GM19043 (cell line): ENCODE data around the gene TEX26.
A peak's percentile ranks its signal among the peaks of the same experiment; 100 is the strongest.

ENCODE experiments used
- ATAC-seq: cut with Tn5 transposase; IDR thresholded peaks from one replicate; pipeline ENCODE4 v1.9.1; 2021; ENCODE audit warnings: low read depth; ENCODE audit not compliant: unreplicated experiment

TEX26 gene

DNA sequence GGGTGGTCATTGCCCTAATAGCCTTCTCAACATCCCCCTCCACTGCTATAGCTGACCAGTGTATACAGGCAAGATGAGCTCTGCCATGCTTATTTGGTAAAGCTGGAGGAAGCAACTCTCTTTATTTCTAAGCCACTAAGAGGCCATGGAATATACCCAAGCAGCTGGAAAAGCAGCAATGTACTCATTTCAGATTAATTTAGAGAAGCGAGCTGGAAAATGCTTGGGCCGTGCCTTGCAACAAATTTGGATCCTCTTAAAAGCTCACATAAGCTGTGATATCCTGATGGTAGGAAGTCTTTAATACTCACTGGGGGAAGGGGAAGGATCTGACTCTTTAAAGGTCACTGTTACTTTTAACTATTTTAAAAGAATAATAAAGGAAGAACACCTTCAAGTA is 77.8 kb downstream of the TEX26 start:
- no peak for ATAC-seq

DNA sequence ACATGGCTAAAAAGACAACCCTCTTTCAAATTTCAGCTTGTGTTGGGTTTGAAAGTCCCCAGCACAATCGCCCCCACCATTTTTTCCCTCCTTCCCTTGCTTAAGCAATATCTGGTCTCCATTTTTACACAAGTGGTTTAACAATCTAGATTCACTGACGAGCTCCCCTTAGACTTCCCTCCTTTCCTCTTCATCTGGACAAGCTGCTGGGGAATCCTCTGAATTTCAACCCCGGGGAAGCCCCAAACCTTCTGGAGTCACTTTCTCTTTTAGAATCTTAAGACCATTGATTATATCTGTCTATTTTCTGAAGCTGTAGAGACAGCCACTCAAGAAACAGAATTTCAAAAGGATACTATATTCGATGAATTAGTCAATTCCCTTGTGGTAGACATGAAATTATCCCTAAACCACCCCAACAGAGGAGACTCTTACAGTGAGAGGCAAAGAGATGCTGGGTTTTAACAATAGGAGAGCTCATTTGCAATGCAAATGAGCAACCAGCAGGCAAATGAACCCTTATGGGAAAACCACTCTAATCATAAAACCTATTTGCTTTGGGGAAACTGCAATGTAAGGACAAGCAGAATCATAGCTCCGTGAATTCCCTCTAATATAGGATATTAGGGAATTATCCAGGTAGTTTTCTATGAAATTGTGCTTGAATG is 78.9 kb downstream of the TEX26 start:
- ATAC-seq: no peak

DNA sequence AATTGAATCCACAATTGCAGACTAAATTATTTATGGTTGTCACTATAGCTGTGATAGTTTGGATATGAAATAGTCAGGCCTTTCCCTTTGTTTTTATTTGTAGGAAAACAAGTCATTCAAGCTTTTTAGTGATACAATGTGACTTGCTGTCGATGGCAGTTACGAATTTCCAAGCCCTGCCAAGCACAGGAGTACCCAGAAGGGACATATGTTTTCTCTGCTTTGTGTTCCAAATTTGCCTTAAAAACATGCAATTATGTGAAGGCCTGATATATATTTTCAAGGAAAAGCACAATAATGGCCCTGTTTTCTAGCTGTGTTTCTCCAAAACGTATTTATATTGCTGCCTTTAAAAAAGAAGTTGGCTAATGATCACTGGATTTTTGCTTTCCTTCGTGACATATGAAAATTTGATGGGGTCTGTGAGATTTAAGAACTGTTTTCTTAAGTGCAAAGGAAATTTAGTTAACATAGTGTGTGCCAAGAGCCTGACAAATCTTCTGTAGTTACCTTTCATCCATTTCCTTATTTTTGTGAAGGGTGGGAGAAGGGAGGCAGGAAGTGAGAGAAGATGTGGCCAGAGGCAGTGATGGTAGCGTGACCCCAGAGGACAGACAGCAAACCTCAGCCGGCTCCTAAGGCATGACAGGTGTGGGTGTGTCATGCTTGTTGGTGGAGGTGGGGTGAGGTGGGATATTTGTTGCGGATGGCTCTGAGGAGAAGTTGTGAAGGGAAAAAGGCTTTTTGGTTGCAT is 79.6 kb downstream of the TEX26 start:
- ATAC-seq: peak; percentile 55

DNA sequence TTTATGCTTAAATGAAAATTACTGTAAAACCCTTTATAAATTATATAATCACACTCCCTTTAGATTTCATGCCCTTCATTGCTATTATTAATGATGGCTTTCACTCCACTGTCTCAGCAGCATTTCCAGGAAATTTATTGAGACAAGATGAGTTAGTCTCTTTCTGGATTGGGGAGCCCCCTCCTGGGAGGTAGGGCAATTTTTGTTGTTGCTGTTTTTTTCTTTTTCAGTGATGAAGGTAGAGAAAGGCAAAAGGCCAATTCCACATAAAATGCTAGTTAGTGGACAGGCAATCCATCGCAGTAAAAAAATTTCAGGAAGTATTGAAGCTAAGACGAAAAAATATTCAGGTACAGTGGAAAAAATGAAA is 80.2 kb downstream of the TEX26 start:
- no peak for ATAC-seq

DNA sequence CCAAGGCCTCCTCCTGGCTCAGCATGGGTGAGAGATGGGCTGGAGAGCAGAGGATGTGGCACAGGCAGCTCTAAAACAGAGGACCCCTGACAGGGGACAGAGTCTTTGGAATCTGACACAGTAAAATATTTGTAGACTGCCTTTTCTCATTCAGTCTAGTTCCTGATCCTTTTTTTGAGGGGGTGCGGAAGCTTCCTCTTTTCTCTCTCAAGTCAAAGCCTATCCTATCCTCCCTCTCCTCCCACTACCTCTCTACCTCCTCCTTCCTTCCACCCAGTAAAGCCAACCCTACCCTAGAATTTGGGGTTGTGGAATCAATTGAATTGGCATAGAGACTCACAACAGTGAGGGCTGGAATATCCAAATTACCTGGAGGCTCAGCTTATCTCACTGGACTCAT is 82.0 kb downstream of the TEX26 start:
- ATAC-seq: no peak

DNA sequence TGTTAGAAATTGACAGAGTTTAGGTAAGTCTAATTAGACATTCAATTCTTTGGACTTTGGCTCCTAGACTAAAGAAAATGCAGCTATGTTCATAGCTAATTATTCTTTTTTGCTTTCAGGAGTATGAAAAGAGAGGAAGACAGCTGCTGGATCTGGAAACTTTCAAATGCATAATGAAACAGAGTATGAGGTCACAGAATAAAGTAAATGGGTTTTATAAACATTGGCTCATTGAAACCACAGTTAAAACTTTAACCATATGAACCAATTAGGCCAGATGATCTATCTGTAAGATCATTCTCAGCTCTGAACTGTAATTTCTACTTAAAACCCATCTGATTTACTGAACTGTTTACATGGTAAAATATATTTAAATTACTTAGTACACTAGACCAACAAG is 82.7 kb downstream of the TEX26 start:
- no peak for ATAC-seq

DNA sequence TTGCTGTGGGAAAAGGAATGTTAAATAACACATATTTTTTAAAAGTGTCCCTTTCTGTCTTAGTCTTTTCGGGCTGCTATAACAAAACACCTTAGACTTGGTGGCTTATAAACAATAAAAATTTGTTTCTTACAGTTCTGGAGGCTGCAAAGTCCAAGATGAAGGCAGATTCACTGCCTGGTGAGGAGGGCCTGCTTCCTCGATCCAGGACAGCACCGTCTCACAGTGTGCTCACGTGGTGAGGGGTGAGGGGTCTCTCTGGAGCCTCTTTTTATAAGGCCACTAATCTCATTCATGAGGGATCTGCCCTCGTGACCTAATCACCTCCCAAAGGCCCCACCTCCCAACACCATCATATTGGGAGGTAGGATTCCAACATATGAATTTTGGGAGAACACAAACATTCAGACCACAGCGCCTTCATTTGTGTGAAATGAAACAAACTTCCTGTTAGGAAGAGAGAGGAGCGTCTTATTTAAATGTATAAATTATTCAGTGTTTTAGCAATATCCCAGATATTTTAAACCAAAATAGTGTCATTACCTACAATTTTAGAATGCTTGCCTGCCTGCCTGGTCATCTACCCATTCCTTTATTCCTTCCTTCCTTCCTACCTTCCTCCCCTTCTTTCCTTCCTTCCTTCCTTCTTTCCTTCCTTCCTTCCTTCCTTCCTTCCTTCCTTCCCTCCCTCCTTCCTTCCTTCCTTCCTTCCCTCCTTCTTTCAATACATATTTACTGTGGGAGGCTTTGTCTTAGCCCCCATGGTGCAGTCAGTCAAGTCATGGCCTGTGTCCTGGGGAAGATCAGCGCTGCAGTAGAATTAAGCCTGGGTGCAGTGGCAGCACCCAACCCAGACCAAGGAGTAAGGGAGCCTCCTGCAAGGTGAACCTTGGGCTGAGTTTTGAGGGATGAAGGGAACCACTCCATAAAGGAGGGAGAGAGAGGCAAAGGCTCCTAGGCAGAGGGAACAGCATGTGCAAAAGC is 84.2 kb downstream of the TEX26 start:
- ATAC-seq: no peak

DNA sequence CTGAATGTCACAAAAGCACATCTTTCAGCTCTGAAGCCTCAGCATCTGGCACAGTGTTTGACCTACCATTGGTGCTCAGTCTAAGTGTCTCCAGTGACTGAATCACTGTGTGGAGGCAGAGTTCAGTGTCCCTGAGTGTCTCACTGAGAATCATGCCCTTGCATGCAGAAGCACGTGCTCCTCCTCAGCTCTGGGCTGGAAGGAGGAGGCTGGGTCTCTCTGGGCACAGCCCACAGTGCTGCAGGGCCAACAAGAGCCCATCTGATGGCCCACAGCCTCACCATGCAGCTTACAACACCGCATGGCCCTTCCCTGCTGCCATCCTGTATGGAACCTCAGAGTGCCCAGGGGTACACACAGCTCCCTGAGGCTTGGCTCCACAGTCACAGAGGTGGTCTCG is 86.1 kb downstream of the TEX26 start:
- ATAC-seq: no peak

DNA sequence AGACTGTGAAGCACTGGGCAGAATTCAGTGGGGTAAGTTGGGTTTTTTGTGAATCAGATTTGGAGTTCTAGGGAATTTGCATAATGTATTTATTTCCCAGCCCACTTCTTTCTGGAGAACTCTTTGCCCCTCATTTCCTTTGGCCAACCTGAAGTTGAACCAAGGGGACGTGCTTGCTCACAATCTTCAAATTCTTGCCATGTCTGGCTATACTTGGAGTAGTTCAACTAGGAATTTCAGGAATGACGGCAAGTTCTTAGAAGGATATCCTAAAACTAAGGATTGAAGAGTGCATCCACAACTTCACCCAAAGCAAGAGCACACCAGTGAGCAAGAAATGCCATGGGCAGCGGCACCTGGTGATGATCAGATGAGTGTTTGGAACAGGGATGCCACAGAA is 88.5 kb downstream of the TEX26 start:
- no peak for ATAC-seq

DNA sequence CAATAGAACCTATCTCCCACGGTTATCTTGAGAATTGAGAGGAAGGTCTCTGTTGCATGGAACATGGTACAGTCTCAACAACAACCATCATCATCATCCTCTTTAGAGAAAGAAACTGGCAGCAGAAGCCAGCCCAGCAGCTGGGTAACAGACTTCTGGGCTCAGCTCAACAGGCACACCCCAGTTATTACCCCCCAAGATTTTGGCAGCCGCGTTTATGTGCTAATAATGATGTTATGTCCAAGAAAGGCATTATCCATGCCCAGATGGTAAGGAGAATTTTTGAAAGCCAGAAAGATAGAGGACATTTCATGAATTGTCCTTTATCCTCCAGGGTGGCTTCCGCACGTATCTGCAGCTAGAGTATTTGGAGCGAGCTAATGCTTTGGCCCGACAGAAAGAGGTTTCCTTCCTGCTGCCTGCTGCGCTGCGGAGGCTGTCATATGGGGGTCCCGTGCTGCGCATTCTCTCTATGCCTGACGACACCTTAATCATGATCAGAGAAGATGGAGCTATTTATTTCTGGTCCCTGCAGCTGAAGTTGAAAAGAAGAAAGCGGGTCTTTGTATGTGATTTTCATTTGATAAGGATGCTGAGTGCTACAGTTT is 89.9 kb downstream of the TEX26 start:
- no peak for ATAC-seq

DNA sequence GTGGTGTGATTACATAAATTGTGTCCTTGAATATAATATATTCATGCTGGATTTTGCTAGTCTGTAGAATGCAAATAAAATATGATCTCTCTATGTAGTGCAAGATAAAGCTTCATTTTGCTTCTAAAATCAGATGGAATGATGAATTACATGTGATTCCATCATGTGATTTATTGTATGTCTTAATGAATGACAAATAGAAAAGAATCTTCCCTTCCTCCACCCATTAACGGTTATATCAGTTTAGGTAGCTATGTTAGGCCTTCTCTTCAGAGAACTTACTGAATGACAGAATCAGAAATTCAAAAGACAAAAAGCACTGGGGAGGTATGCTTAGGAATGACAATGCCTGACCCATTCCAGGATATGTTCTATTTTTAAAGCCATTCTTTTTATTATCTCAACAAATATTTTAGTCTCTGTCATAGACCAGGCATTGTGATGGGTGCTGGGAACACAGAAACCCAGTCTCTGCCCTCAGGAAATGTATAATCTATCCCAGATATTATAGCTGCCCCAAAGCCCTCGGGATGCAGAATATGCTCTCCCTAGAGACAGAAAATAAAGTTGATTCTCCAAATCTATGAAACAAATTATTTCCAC is 90.6 kb downstream of the TEX26 start:
- ATAC-seq: no peak
